H9 (cell line): ENCODE measurements around the gene PODNL1. TPM values are rescaled to one million over a fixed set of nuclear protein-coding genes. Genes with fewer than 3 reads are reported as not detected.

ENCODE experiments used
- DNase-seq: peaks from one replicate; pipeline ENCODE4 v3.0.0-alpha.2; 2017
- H2AFZ ChIP-seq: one replicate; pipeline ENCODE4 v1.6.1; 2013; ENCODE audit warnings: mild to moderate bottlenecking, low read length, control low read depth, moderate library complexity
- H2AK5ac ChIP-seq: 2 replicates; pipeline ENCODE4 v1.6.1; 2013; ENCODE audit warnings: low read length, control low read depth, mixed read lengths; ENCODE audit not compliant: insufficient read length
- H2BK120ac ChIP-seq: one replicate; pipeline ENCODE4 v1.6.1; 2013; ENCODE audit warnings: low read depth, mild to moderate bottlenecking, low read length, control low read depth, inconsistent platforms; ENCODE audit not compliant: poor library complexity, severe bottlenecking
- H2BK12ac ChIP-seq: 2 replicates; pipeline ENCODE4 v1.6.1; 2013; ENCODE audit warnings: low read length, control low read depth, mixed read lengths, low read depth; ENCODE audit not compliant: insufficient read length
- H2BK15ac ChIP-seq: 2 replicates; pipeline ENCODE4 v1.6.1; 2013; ENCODE audit warnings: low read depth, low read length, control low read depth
- H2BK20ac ChIP-seq: one replicate; pipeline ENCODE4 v1.6.1; 2013; ENCODE audit warnings: low read depth, mild to moderate bottlenecking, low read length, control low read depth, inconsistent platforms; ENCODE audit not compliant: poor library complexity, severe bottlenecking
- H2BK5ac ChIP-seq: 2 replicates; pipeline ENCODE4 v1.6.1; 2013; ENCODE audit warnings: low read length, control low read depth, mixed read lengths; ENCODE audit not compliant: insufficient read length
- H3K14ac ChIP-seq: 2 replicates; pipeline ENCODE4 v1.6.1; 2013; ENCODE audit warnings: low read length, control low read depth; ENCODE audit not compliant: insufficient read depth
- H3K18ac ChIP-seq: 2 replicates; pipeline ENCODE4 v1.6.1; 2013; ENCODE audit warnings: low read depth, mild to moderate bottlenecking, mixed read lengths, low read length, control low read depth; ENCODE audit not compliant: insufficient read length
- H3K23ac ChIP-seq: 2 replicates; pipeline ENCODE4 v1.6.1; 2013; ENCODE audit warnings: low read length, control low read depth, mixed read lengths, low read depth; ENCODE audit not compliant: insufficient read length
- H3K23me2 ChIP-seq: 2 replicates; pipeline ENCODE4 v1.6.1; 2013; ENCODE audit warnings: low read depth, mild to moderate bottlenecking, mixed read lengths, low read length, control low read depth; ENCODE audit not compliant: insufficient read length, poor library complexity, severe bottlenecking
- H3K27ac ChIP-seq: 2 replicates; pipeline ENCODE4 v1.5.1; 2013; ENCODE audit warnings: low read length, control low read depth, mixed read lengths, low read depth; ENCODE audit not compliant: insufficient read length
- H3K27me3 ChIP-seq: 2 replicates; pipeline ENCODE4 v1.6.1; 2013; ENCODE audit warnings: low read length, control low read depth, inconsistent platforms; ENCODE audit not compliant: insufficient read depth
- H3K4ac ChIP-seq: 2 replicates; pipeline ENCODE4 v1.6.1; 2013; ENCODE audit warnings: low read depth, mild to moderate bottlenecking, control low read depth, inconsistent platforms, low read length, moderate library complexity
- H3K4me1 ChIP-seq: 2 replicates; pipeline ENCODE4 v1.6.1; 2013; ENCODE audit warnings: low read length, control low read depth, inconsistent platforms; ENCODE audit not compliant: insufficient read depth
- H3K4me2 ChIP-seq: 2 replicates; pipeline ENCODE4 v1.6.1; 2013; ENCODE audit warnings: low read length, control low read depth, mixed read lengths; ENCODE audit not compliant: insufficient read length, insufficient read depth
- H3K56ac ChIP-seq: 2 replicates; pipeline ENCODE4 v1.6.1; 2013; ENCODE audit warnings: low read depth, mild to moderate bottlenecking, mixed read lengths, low read length, control low read depth; ENCODE audit not compliant: insufficient read length
- H3K79me1 ChIP-seq: 2 replicates; pipeline ENCODE4 v1.6.1; 2013; ENCODE audit warnings: low read depth, mild to moderate bottlenecking, moderate library complexity, low read length, control low read depth, inconsistent platforms; ENCODE audit not compliant: insufficient read depth, poor library complexity, severe bottlenecking
- H3K79me2 ChIP-seq: 2 replicates; pipeline ENCODE4 v1.6.1; 2013; ENCODE audit warnings: low read length, control low read depth, inconsistent platforms; ENCODE audit not compliant: insufficient read depth
- H3K9ac ChIP-seq: 2 replicates; pipeline ENCODE4 v1.6.1; 2013; ENCODE audit warnings: low read length, control low read depth, mixed read lengths; ENCODE audit not compliant: insufficient read length; ENCODE audit errors: extremely low read depth
- H3K9me3 ChIP-seq: one replicate; pipeline ENCODE4 v1.6.1; 2013; ENCODE audit warnings: low read depth, low read length, inconsistent platforms; ENCODE audit not compliant: control insufficient read depth
- H3T11ph ChIP-seq: one replicate; pipeline ENCODE4 v1.6.1; 2013; ENCODE audit warnings: mild to moderate bottlenecking, low read length, control low read depth, inconsistent platforms
- H4K20me1 ChIP-seq: one replicate; pipeline ENCODE4 v1.6.1; 2013; ENCODE audit not compliant: control insufficient read depth, insufficient read length, insufficient read depth
- H4K5ac ChIP-seq: 2 replicates; pipeline ENCODE4 v1.6.1; 2013; ENCODE audit warnings: low read depth, mild to moderate bottlenecking, mixed read lengths, low read length, control low read depth; ENCODE audit not compliant: insufficient read length
- H4K8ac ChIP-seq: replicated peaks from 2 replicates; pipeline ENCODE4 v1.6.1; 2013; ENCODE audit warnings: low read length, control low read depth, mixed read lengths, low read depth; ENCODE audit not compliant: insufficient read length
- H4K91ac ChIP-seq: 2 replicates; pipeline ENCODE4 v1.6.1; 2013; ENCODE audit warnings: low read depth, mild to moderate bottlenecking, moderate library complexity, mixed read lengths, low read length, control low read depth; ENCODE audit not compliant: insufficient read length
- H3K27ac Mint-ChIP-seq, 3 experiments: 2 replicates in 2 of 3; 3 replicates in 1 of 3; pipeline ENCODE4 v1.8.0; 2020 to 2021; ENCODE audit warnings: mixed read lengths in 3 of 3, mild to moderate bottlenecking in 1 of 3, moderate library complexity in 1 of 3
- H3K27me3 Mint-ChIP-seq: 2 replicates; pipeline ENCODE4 v1.8.0; 2021; ENCODE audit warnings: low read depth, mild to moderate bottlenecking, moderate library complexity, mixed read lengths
- H3K36me3 Mint-ChIP-seq, 3 experiments: 2 replicates in 2 of 3; 3 replicates in 1 of 3; pipeline ENCODE4 v1.8.0; 2020 to 2021; ENCODE audit warnings: low read depth in 3 of 3, mixed read lengths in 3 of 3; ENCODE audit not compliant: insufficient read depth in 1 of 3
- H3K4me1 Mint-ChIP-seq, 2 experiments: 2 replicates each; pipeline ENCODE4 v1.8.0; 2020; ENCODE audit warnings: mixed read lengths in 2 of 2
- H3K4me3 Mint-ChIP-seq, 2 experiments: 2 replicates in 1 of 2; 3 replicates in 1 of 2; pipeline ENCODE4 v1.8.0; 2020 to 2021; ENCODE audit warnings: mild to moderate bottlenecking in 2 of 2, mixed read lengths in 2 of 2, moderate library complexity in 1 of 2
- H3K9me3 Mint-ChIP-seq, 2 experiments: 2 replicates in 1 of 2; 3 replicates in 1 of 2; pipeline ENCODE4 v1.8.0; 2020; ENCODE audit warnings: mild to moderate bottlenecking in 2 of 2, mixed read lengths in 2 of 2, moderate library complexity in 1 of 2
- CTCF ChIP-seq: fragments of 200-600 bp; sonication (generic); conservative IDR thresholded peaks from 3 replicates; pipeline ENCODE4 v1.8.0; 2021; ENCODE audit warnings: antibody characterized with exemption, mild to moderate bottlenecking
- WGBS: extraction: QIAGEN DNeasy Blood & Tissue Kit; methylation state at CpG from one replicate; pipeline ENCODE4 v1.1.7; 2013; ENCODE audit warnings: missing lambda C conversion rate, low lambda C conversion rate, mixed read lengths; ENCODE audit not compliant: insufficient read length; ENCODE audit errors: extremely low coverage; 5-methylcytosine and 5-hydroxymethylcytosine counted together
- total RNA-seq: library from RNA; stranded (reverse); gene quantifications from 2 replicates; pipeline ENCODE4 v1.2.1, GENCODE V29; 2021

Gene PODNL1
- total RNA-seq, 1 experiment from 2014 or later: 0.68 TPM

- Histone ChIP-seq H2AK5ac (no peak overlapping the region), H3K79me1 (no peaks in the 10 kb centered on the region), H2BK120ac (no peak overlapping the region), H2BK12ac (no peak overlapping the region), H3K4me1 (peaks cover 3% of the 10 kb centered on the region; the same call in 1 of the 2 replicates), H3K4me2 (no peak overlapping the region), H4K8ac (no peak overlapping the region), H2AFZ (no peak overlapping the region), H2BK20ac (no peak overlapping the region), H3K27me3 (no peaks in the 10 kb centered on the region), H4K91ac (no peak overlapping the region), H2BK5ac (no peak overlapping the region), H2BK15ac (no peak overlapping the region), H3K23me2 (peaks cover 3% of the 10 kb centered on the region), H3K27ac (no peak overlapping the region), H3K9me3 (no peaks in the 10 kb centered on the region), H4K20me1 (no peaks in the 10 kb centered on the region), H3T11ph (no peak overlapping the region), H3K4ac (no peak overlapping the region), H3K56ac (no peak overlapping the region), H3K9ac (no peak overlapping the region), H3K18ac (peak overlapping the region; percentile 11), H3K14ac (no peak overlapping the region), H3K23ac (no peak overlapping the region), H4K5ac (no peak overlapping the region), H3K79me2 (no peaks in the 10 kb centered on the region)
- Mint-ChIP-seq H3K4me3 (peak overlapping the region in 1 of 2 experiments; percentile 19; a peak in 1 of 5 replicates), H3K36me3 (no peaks in the 10 kb centered on the region), H3K27ac (no peak overlapping the region; a peak in 2 of 7 replicates), H3K4me1 (peaks cover 20 to 27% of the 10 kb centered on the region in 2 experiments), H3K9me3 (no peaks in the 10 kb centered on the region; a peak in 1 of 5 replicates), H3K27me3 (peaks cover 8% of the 10 kb centered on the region)
- no peak for DNase-seq
- peak; percentile 53; the same call in 2 of the 3 replicates for TF ChIP-seq CTCF
- WGBS: no CpG with 5 or more reads among the region's 10 CpGs
Measured at GRCh38 chr19:13883516-13884064, 54.6 kb downstream of the PODNL1 start.
